Stimulated activated naive CD8-positive, alpha-beta T cell treated with anti-CD3 and anti-CD28 coated beads, Interleukin-15, Interleukin-2, amounts not matched to agents 100 ng/mL and 50 ng/mL, for 24 hours (primary cell): Measurements from ENCODE around the gene PSMG4.

Experiments
- H3K27ac Mint-ChIP-seq: one replicate; pipeline ENCODE4 v1.8.0; 2021; ENCODE audit warnings: mild to moderate bottlenecking, mixed read lengths
- H3K27me3 Mint-ChIP-seq: one replicate; pipeline ENCODE4 v1.8.0; 2021; ENCODE audit warnings: mixed read lengths
- H3K36me3 Mint-ChIP-seq: one replicate; pipeline ENCODE4 v1.8.0; 2021; ENCODE audit warnings: low read depth, mixed read lengths
- H3K4me1 Mint-ChIP-seq: one replicate; pipeline ENCODE4 v1.8.0; 2021; ENCODE audit warnings: low read depth, mixed read lengths
- H3K4me3 Mint-ChIP-seq: one replicate; pipeline ENCODE4 v1.8.0; 2021; ENCODE audit warnings: mild to moderate bottlenecking, mixed read lengths
- H3K9me3 Mint-ChIP-seq: one replicate; pipeline ENCODE4 v1.8.0; 2021; ENCODE audit warnings: mixed read lengths

Gene PSMG4

DNA sequence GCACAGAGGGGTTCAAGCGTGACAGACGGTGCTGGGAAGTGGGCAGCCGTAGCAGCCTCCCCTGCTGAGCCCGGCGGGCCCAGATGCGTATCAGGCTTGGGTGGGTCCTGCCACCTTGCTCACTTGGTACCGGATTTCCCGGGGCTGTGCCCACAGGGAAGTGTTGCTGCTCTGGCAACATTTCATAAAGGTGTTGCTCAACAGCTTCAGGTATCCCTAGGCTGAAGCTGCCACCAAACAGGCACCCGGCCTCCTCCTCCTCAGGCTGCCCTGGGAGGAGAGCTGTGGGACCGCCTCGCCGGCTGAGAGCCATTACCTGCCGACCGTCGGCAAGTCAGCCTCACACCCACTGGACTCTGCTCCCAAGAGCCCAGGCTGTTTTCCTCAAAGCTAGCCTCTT, 11.5 kb downstream of the PSMG4 start:
- H3K27ac Mint-ChIP-seq = no peak overlapping the region
- no peaks in the 10 kb centered on the region for H3K9me3 Mint-ChIP-seq
- no peaks in the 10 kb centered on the region for H3K27me3 Mint-ChIP-seq
- H3K4me1 Mint-ChIP-seq = peaks cover 6% of the 10 kb centered on the region
- no peak overlapping the region for H3K4me3 Mint-ChIP-seq
- peaks cover 58% of the 10 kb centered on the region for H3K36me3 Mint-ChIP-seq

DNA sequence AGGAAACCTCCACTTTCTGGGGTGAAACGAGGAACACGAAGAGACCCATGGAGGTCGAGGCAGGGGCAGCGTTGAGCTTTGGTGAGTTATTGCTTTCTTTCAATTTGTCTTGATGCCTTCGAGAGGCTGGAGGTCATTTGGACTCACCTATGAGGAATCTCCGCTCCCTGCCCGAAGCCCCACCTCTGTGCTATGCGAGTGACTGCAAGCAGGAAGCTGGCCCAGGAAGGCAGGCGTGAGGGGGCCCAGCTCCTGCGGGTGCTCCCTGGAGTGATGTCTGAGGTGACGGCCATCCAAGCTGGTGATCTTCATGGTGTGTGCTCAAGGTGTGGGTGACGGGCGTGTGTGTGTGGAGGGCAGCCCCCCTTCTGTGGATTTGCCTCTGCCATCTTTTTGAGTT, 13.0 kb downstream of the PSMG4 start:
- Mint-ChIP-seq H3K4me3 (no peak overlapping the region), H3K27me3 (no peaks in the 10 kb centered on the region), H3K27ac (no peak overlapping the region), H3K36me3 (peaks cover 54% of the 10 kb centered on the region), H3K4me1 (peaks cover 6% of the 10 kb centered on the region), H3K9me3 (no peaks in the 10 kb centered on the region)

DNA sequence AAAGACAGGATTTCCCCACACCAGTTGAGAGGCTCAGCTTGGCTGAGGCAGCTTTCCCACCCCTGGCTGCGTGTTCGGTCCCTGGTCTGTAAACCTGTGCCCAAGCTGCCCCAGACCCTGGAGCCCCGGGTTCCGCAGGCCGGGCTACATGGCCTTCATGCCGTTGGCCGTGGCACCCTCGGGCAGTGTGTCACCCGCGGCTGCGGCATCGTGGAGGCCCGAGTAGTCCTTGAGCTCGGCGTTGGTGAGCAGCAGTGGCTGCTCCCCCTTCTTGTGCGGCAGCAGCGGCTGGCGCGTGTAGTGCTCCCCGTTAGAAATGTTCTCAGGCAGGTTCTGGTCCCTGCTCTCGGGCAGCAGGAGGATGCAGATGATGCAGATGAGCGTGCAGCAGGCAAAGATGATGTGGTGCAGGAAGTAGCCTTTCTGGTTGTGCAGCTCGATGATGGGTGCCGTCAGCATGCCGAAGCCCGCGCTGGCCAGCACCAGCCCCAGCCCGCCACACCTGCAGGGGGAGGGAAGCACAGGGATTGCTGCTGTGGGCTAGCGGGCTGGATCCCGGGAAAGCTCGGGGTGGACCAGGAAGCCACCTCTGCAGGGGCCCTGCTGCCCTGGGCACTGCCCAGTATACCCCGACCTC, 14.3 kb downstream of the PSMG4 start:
- H3K4me1 Mint-ChIP-seq = peaks cover 6% of the 10 kb centered on the region
- no peaks in the 10 kb centered on the region for H3K9me3 Mint-ChIP-seq
- no peaks in the 10 kb centered on the region for H3K27me3 Mint-ChIP-seq
- peaks cover 46% of the 10 kb centered on the region for H3K36me3 Mint-ChIP-seq
- H3K4me3 Mint-ChIP-seq = no peak overlapping the region
- H3K27ac Mint-ChIP-seq = no peak overlapping the region

DNA sequence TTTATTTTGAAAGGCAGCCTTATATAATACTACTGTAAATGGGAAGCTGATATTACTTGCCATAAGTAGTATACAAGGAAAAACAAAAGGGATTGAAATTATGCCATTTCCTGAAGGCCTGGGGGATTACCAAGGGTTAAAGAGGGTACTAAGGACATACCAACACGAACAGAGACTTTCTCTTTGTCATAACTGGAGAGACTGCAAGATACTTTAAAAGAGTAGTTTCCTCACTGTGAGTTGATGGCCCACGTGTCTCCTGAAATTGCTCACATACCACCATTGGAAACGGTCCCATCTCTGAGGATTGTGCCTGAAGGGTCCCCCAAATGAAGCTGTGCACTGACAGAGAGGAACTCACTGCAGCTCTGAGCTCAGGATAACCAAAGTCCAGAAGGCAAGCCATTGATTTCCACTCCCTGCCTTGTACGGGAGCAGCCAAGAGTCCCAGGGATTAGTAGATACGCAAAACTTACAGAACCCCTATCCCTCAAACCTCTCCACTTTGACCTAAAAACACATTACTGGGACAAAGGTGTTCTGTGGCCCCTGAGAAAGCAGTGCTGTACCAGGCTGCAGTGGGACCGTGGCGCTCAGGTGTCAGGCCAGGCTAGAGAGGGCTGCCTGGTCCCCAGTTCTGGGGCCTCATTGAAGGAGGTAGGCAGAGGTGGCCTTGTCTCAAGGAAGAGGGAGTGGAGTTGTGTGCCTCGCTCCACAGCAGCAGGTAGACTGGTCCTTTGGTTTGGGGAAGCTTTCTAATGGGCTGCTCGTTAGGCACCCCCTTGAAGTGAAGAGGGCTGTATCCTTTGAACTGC, 15.2 kb downstream of the PSMG4 start:
- Mint-ChIP-seq H3K4me1 (peaks cover 6% of the 10 kb centered on the region), H3K4me3 (no peak overlapping the region), H3K36me3 (peaks cover 38% of the 10 kb centered on the region), H3K27ac (no peak overlapping the region), H3K9me3 (no peaks in the 10 kb centered on the region), H3K27me3 (no peaks in the 10 kb centered on the region)

DNA sequence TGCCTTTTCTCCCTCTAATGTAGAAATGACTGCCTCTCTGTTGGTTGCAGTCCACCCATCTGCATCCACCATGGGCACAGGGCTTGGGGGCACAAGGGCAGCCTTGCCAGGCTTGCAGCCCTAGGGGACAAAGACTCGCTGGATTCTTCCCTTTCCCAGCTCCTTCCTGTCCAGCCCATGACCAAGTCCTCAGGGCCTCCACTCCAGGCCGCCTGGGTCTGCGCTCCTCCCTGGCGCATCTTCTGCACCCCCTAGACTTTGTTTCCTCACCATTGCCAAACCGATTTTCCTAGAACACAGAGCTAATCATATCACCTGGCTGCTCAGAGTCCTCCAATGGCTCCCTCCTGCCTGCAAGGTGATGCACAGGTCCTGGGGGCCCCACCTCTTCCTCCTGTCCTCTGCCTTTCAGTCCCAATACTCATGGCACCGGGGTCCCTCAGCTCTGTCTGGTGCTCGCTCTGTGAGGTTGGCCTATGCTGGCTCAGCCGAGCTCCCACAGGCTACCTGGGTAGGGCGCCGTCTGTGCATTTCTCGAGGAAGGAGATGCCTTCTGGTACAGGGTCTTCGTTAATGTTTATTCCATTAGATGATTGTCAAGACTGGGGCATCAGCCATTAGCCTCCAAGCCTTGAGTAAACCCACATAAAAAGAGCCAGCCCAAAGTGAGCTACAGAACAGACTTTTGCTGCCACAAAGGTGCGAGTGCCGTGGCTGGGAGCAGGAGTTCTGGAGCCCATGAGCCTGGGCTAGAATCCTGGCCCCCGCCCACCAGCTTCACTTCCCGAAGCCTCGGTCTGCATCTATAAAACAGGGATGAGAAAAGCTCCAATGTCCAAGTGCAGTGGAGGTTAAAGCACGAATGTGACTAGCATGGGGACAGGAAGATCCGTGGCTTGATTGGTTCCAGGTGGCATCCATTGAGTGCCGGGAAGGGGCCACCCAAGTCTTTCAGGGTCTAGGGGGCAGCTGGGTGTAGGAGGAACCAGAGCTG, 17.7 kb downstream of the PSMG4 start:
- H3K4me1 Mint-ChIP-seq = peaks cover 6% of the 10 kb centered on the region
- H3K4me3 Mint-ChIP-seq = no peak overlapping the region
- H3K27me3 Mint-ChIP-seq = no peaks in the 10 kb centered on the region
- no peak overlapping the region for H3K27ac Mint-ChIP-seq
- no peaks in the 10 kb centered on the region for H3K9me3 Mint-ChIP-seq
- peaks cover 16% of the 10 kb centered on the region for H3K36me3 Mint-ChIP-seq

DNA sequence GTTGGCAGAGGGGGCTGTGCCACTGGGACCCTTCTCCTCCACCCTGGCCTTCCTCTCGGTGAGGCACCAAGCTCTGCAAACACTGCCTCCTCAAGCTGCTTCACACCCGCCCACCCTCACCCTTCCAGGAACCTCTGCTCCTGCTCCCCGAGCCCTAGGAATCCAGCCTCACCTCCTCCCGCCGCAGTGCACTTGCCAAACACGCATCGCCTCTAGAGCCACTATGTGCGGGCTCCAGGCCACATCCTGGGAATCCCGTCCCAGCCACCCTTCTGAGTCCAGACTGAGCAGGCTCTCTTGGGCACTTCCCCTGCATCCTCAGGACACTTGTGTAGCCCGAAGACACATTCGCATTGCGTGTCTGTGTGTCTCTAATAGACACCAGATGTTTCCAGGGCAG, 18.5 kb downstream of the PSMG4 start:
- Mint-ChIP-seq H3K27me3 (no peaks in the 10 kb centered on the region), H3K4me1 (peaks cover 6% of the 10 kb centered on the region), H3K27ac (no peak overlapping the region), H3K36me3 (peaks cover 8% of the 10 kb centered on the region), H3K9me3 (no peaks in the 10 kb centered on the region), H3K4me3 (no peak overlapping the region)

DNA sequence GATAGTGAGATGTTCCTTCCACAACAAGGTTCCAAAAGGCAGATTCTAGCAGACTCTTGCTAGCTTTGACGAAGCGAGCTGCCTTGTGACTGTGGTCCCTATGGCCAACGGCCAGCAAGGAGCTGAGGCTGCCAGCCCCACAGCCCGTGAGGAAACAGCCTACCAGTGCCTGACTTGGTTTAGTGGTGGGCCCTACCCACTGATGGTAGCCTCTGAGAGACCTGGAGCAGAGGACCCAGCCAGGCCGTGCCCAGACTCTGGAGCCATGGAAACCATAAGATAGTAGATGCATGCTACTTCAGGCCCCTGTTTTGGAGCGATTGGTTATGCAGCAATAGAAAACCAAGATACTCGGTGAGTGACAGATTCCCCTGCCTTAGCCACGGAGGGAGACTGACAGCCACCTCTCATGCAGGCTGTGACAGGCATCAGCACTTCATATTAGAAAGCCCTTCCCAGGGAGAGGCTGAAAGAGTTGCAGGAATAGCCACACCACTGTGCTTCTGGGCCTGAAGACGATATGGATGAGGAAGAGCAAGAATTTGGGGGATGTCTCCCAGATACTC, 19.2 kb downstream of the PSMG4 start:
- H3K27ac Mint-ChIP-seq = no peak overlapping the region
- no peaks in the 10 kb centered on the region for H3K9me3 Mint-ChIP-seq
- peaks cover 6% of the 10 kb centered on the region for H3K4me1 Mint-ChIP-seq
- no peaks in the 10 kb centered on the region for H3K27me3 Mint-ChIP-seq
- no peak overlapping the region for H3K4me3 Mint-ChIP-seq
- peaks cover 4% of the 10 kb centered on the region for H3K36me3 Mint-ChIP-seq

DNA sequence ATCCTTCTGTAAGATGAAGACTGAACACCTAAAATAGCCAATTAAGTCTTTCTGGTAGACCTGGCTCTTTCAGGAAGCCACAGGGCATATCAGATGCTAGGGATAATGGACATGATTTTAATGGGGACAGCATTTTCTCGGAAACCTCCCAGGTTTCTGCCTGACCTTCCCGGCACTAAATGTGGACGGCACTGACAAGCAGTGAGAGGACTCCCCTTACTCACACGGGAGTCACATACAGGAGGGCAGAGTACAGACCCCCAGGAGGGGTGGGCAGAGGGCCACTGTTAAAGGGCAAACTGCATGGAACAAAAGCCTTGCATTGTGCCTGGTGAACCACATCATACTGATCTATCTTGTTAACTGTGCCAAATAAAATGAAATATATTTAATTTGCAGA, 19.9 kb downstream of the PSMG4 start:
- no peaks in the 10 kb centered on the region for H3K9me3 Mint-ChIP-seq
- no peak overlapping the region for H3K4me3 Mint-ChIP-seq
- H3K27me3 Mint-ChIP-seq = no peaks in the 10 kb centered on the region
- peaks cover 4% of the 10 kb centered on the region for H3K4me1 Mint-ChIP-seq
- peaks cover 4% of the 10 kb centered on the region for H3K36me3 Mint-ChIP-seq
- no peak overlapping the region for H3K27ac Mint-ChIP-seq

DNA sequence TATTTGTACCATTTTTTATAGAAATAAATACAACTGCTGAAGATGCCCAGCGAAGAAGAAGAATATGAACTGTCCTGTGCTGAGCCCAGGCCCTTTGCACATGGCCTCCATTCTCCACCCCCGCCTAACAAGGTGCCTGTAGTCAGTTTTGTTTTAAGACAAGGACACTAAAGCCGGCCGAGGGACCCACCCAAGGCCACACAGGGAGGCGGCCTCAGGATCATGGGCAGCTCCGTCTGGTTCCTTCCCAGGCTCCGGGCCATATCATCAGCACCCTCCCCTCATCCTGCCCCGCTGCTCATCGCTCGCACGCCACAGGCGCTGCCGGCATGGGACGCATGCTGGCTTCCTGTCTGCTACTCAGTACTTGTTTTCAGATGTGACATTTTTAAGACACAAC, 21.3 kb downstream of the PSMG4 start:
- no peaks in the 10 kb centered on the region for H3K27me3 Mint-ChIP-seq

DNA sequence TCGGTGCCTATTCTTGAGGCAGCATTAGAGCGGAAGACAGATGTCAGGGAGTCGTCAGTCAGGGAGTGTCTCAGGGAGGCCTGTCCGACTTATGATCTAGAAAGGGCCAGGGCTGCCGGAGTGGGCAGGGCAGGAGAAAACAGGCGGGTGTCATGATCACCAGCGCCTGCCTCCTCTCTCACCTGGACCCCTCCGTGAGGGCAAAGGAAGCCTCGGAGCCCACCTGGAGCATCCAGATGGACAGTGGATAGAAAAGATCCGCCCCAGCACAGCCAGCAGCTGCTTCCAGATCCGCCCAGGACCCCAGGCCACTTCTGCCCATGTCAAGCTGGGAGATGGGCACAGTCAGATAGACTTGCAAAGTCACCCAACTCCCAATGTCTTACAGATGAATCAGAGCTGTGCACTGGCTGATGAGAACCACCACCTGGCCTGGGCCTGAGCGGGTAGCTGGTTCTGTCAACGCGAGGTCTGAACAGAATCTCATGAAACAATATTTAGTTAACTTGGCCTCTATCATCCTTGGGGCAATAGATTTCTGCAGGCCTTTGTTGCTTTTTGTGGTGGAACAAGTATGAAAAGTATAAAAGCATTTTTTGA, 22.2 kb downstream of the PSMG4 start:
- Mint-ChIP-seq H3K4me1 (no peaks in the 10 kb centered on the region), H3K9me3 (no peaks in the 10 kb centered on the region), H3K27me3 (no peaks in the 10 kb centered on the region), H3K27ac (no peak overlapping the region), H3K4me3 (no peak overlapping the region), H3K36me3 (no peaks in the 10 kb centered on the region)

More for the DNA sequence above, 21.3 kb downstream of the PSMG4 start:
- Mint-ChIP-seq H3K4me1 (no peaks in the 10 kb centered on the region), H3K4me3 (no peak overlapping the region), H3K9me3 (no peaks in the 10 kb centered on the region), H3K27ac (no peak overlapping the region), H3K36me3 (peaks cover 2% of the 10 kb centered on the region)

DNA sequence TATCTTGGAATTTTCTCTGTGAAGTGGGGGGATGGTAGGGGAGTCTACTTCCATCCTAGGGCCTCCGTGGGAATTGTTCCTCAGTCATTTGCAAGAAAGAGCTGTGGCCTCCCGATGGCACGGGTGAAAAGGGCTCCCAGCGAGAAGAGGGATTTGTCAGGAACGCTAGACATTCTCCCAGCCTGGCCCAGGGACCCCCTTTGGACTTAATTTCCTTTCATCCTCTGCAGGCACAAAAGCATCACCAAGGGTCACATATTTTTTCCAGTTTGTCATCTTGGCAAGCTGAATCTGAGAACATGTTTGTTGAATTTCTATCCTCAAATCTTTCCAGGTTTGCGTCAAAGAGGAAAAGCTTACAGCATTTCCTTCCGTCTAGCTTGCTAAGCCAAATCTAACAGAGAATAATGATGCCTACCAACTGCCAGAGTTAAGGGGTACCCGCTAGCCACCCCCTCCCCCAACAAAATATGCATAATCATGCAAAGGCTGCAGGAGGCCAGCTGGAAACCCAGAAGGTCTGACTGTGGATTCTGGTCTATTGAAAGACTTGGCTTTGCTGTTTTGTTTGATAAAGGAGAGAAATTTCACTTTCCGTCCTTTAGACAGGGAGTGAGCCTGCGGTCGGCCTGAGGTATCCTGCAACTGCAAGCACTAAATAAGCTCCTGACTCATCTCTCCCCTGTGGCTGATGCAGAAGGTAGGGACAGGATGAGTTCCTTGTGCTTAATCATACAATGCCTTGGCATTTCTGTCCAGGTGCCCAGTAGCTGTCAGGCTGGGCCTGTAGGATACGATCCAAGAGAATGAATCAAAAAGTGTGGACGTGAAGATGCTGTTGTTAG, 23.1 kb downstream of the PSMG4 start:
- H3K27ac Mint-ChIP-seq = no peak overlapping the region
- H3K27me3 Mint-ChIP-seq = no peaks in the 10 kb centered on the region
- H3K4me1 Mint-ChIP-seq = no peaks in the 10 kb centered on the region
- no peaks in the 10 kb centered on the region for H3K36me3 Mint-ChIP-seq
- H3K4me3 Mint-ChIP-seq = no peak overlapping the region
- no peaks in the 10 kb centered on the region for H3K9me3 Mint-ChIP-seq

DNA sequence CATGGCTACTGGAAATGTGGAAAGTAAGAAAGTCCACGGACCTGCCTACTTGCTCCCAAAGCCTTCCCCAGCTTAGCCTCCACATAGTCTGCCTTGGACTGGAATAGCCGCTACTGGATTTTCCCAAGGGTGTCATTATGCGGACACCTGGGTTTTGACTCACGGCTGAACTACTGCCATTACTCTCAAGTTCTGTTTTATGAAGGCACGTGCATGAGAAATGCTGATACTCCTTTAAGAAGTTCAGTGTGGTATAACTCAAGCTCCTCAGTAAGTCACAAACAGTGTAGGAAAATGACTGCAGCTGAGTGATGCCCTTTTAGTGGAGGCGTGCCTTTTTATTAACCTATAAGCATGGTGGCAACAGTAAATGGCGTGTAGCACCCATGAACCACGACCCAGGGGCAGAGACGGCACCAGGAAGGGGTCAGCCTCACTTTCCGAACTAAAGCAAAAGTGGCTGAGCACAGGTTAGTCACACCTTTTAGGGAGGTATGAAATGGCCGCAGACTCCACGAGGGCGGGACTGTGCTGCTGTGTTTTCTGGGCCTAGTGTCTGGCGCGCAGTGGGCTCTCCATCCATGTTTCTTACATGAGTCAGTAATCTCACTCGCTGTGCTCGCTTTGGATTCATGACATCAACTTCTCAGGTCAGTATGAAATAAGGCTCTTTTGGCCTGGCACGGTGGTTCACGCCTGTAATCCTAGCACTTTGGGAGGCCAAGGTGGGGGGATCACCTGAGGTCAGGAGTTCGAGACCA, 23.9 kb downstream of the PSMG4 start:
- Mint-ChIP-seq H3K4me1 (no peaks in the 10 kb centered on the region), H3K9me3 (no peaks in the 10 kb centered on the region), H3K27ac (no peak overlapping the region), H3K36me3 (no peaks in the 10 kb centered on the region), H3K4me3 (no peak overlapping the region), H3K27me3 (no peaks in the 10 kb centered on the region)

DNA sequence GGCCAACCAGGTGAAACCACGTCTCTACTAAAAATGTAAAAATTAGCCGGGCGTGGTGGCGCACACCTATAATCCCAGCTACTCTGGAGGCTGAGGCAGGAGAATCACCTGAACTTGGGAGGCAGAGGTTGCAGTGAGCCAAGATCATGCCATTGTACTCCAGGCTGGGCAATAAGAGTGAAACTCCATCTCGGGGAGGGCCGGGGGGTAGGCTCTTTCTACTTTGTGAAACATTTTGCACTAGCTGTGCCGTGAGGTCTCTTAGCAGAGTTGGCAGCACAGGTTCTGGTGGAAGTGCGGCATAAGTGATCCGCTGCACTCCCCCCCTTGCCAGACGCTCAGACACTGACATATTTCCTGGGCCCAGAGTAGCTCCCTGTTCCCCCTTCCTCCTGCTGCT, 24.5 kb downstream of the PSMG4 start:
- H3K9me3 Mint-ChIP-seq = no peaks in the 10 kb centered on the region
- H3K36me3 Mint-ChIP-seq = no peaks in the 10 kb centered on the region
- H3K4me1 Mint-ChIP-seq = no peaks in the 10 kb centered on the region
- no peak overlapping the region for H3K4me3 Mint-ChIP-seq
- no peaks in the 10 kb centered on the region for H3K27me3 Mint-ChIP-seq
- H3K27ac Mint-ChIP-seq = no peak overlapping the region
